B cell (primary cell): ENCODE results near the gene YEATS2. TPM values are rescaled to one million over a fixed set of nuclear protein-coding genes. Genes with fewer than 3 reads are reported as not detected.

ENCODE experiments used
- ATAC-seq: fragments of 200-7000 bp; cut with Tn5 transposase; one replicate; pipeline ENCODE4 v1.10.0; 2021; ENCODE audit warnings: low read depth, mild to moderate bottlenecking, moderate number of reproducible peaks, moderate library complexity
- CTCF ChIA-PET: fragments of 350-600 bp; sonication (Branson Sonifier 250); formaldehyde crosslinking; loops from one replicate; lab custom pipeline; 2021; ENCODE audit warnings: antibody characterized with exemption, inconsistent platforms; lab: Charles Lee
- POLR2A ChIA-PET: fragments of 350-600 bp; sonication (Branson Sonifier 250); formaldehyde crosslinking; loops from one replicate; lab custom pipeline; 2021; ENCODE audit warnings: antibody characterized with exemption; lab: Charles Lee
- DNase-seq: peaks from one replicate; pipeline ENCODE4 v3.0.0; 2013
- H2AFZ ChIP-seq: 2 replicates; pipeline ENCODE4 v1.6.1; 2012; ENCODE audit warnings: mild to moderate bottlenecking, low read depth, low read length; ENCODE audit not compliant: insufficient read depth, poor library complexity, severe bottlenecking
- H3K27ac ChIP-seq, 2 donors: 1 replicate in 1 of 2; 2 replicates in 1 of 2; pipeline ENCODE4 v1.5.1; 2012 to 2013; ENCODE audit warnings: low read length in 2 of 2, mild to moderate bottlenecking in 2 of 2, moderate library complexity in 1 of 2
- H3K27me3 ChIP-seq, 4 experiments: fragments of 200-600 bp in 1 of 4; sonication (generic) in 1 of 4; replicated peaks in 1 of 4; 1 replicate in 2 of 4; 2 replicates in 2 of 4; pipeline versions ENCODE4 v1.6.1 to v1.7.0; 2013 to 2016; ENCODE audit warnings: low read length in 3 of 4, mild to moderate bottlenecking in 2 of 4, mixed read lengths in 1 of 4, moderate library complexity in 1 of 4; ENCODE audit not compliant: insufficient read depth in 4 of 4, control insufficient read depth in 3 of 4; ENCODE audit errors: control extremely low read depth in 1 of 4
- H3K36me3 ChIP-seq, 2 experiments: replicated peaks in 1 of 2; 1 replicate in 1 of 2; 2 replicates in 1 of 2; pipeline versions ENCODE4 v1.6.1 to v1.7.1; 2013; ENCODE audit warnings: low read length in 1 of 2; ENCODE audit not compliant: insufficient read depth in 2 of 2, control insufficient read depth in 1 of 2; ENCODE audit errors: control extremely low read depth in 1 of 2, extremely low read depth in 1 of 2
- H3K4me1 ChIP-seq, 2 donors: fragments of 200-600 bp in 1 of 2; sonication (generic) in 1 of 2; 1 replicate in 1 of 2; 2 replicates in 1 of 2; pipeline versions ENCODE4 v1.5.1 to v1.6.1; 2013 to 2017; ENCODE audit warnings: low read length in 2 of 2; ENCODE audit not compliant: control insufficient read depth in 2 of 2, insufficient read depth in 2 of 2
- H3K4me2 ChIP-seq: replicated peaks from 2 replicates; pipeline ENCODE3; 2012; ENCODE audit warnings: mild to moderate bottlenecking, low read depth, low read length; ENCODE audit not compliant: poor library complexity, severe bottlenecking
- H3K4me3 ChIP-seq, 5 experiments: fragments of 200-600 bp in 1 of 5; sonication (generic) in 1 of 5; 1 replicate in 3 of 5; 2 replicates in 2 of 5; pipeline versions ENCODE4 v1.5.1 to v1.7.0; 2011 to 2016; ENCODE audit warnings: low read length in 4 of 5, mild to moderate bottlenecking in 4 of 5, low read depth in 2 of 5, control low read depth in 1 of 5, moderate library complexity in 1 of 5; ENCODE audit not compliant: insufficient read depth in 1 of 5; ENCODE audit errors: control extremely low read depth in 1 of 5, extremely low read depth in 1 of 5
- H3K79me2 ChIP-seq: fragments of 200-600 bp; sonication (generic); one replicate; pipeline ENCODE4 v1.6.0; 2016; ENCODE audit warnings: low read length; ENCODE audit not compliant: control insufficient read depth, insufficient read depth
- H3K9ac ChIP-seq: fragments of 200-600 bp; sonication (generic); 2 replicates; pipeline ENCODE4 v1.6.1; 2017; ENCODE audit warnings: mild to moderate bottlenecking, low read length, moderate library complexity
- H3K9me3 ChIP-seq, 3 donors: one replicate each; pipeline versions ENCODE4 v1.6.1 to v1.7.1; 2013; ENCODE audit warnings: low read length in 2 of 3; ENCODE audit not compliant: control insufficient read depth in 2 of 3, insufficient read depth in 1 of 3; ENCODE audit errors: control extremely low read depth in 1 of 3
- H4K20me1 ChIP-seq: 2 replicates; pipeline ENCODE4 v1.6.0; 2012; ENCODE audit warnings: mild to moderate bottlenecking, low read length; ENCODE audit not compliant: insufficient read depth, control insufficient read depth, poor library complexity, severe bottlenecking
- H3K27ac Mint-ChIP-seq: one replicate; pipeline ENCODE4 v1.8.0; 2021; ENCODE audit warnings: mixed read lengths
- H3K27me3 Mint-ChIP-seq: one replicate; pipeline ENCODE4 v1.8.0; 2021; ENCODE audit warnings: mixed read lengths
- H3K4me1 Mint-ChIP-seq: one replicate; pipeline ENCODE4 v1.8.0; 2021; ENCODE audit warnings: mixed read lengths
- H3K4me3 Mint-ChIP-seq: one replicate; pipeline ENCODE4 v1.8.0; 2021; ENCODE audit warnings: mixed read lengths
- H3K9me3 Mint-ChIP-seq: one replicate; pipeline ENCODE4 v1.8.0; 2022; ENCODE audit warnings: mixed read lengths; ENCODE audit not compliant: insufficient read depth
- CTCF ChIP-seq: fragments of 200-600 bp; IDR thresholded peaks from one replicate; pipeline ENCODE4 v1.8.0; 2022; ENCODE audit warnings: antibody characterized with exemption, mild to moderate bottlenecking
- EZH2 ChIP-seq: IDR thresholded peaks from 2 replicates; pipeline ENCODE4 v1.6.1; 2012; ENCODE audit warnings: borderline replicate concordance, low read depth, mild to moderate bottlenecking, moderate library complexity, low read length; ENCODE audit not compliant: insufficient read depth, poor library complexity, severe bottlenecking
- WGBS: methylation state at CpG from one replicate; pipeline ENCODE4 v1.1.5; 2013; ENCODE audit warnings: missing lambda C conversion rate; ENCODE audit not compliant: insufficient coverage; 5-methylcytosine and 5-hydroxymethylcytosine counted together
- intact Hi-C: fragments of 100-400 bp; cut with micrococcal nuclease; formaldehyde crosslinking; loops from one replicate; pipeline ENCODE4 v1.10.0; 2022
- polyA plus RNA-seq: library from polyadenylated mRNA; depleted of rRNA; stranded (reverse); fragments of >200 nt; gene quantifications from 2 replicates; pipeline ENCODE4 v1.2.3, GENCODE V29; 2012
- total RNA-seq, 2 donors: library from RNA; stranded (reverse); fragments of 120-200 nt in 1 of 2; gene quantifications; 1 replicate in 1 of 2; 2 replicates in 1 of 2; pipeline versions ENCODE4 v1.2.3 to v1.2.4, GENCODE V29; 2013 to 2022

Gene YEATS2
- total and polyA plus RNA-seq, 2 donors (not counting 1 experiment from before 2014, with no cell fraction given) = 21.8 to 26.7 TPM

- Histone ChIP-seq H2AFZ (no peak overlapping the region), H3K79me2 (no peaks in the 10 kb centered on the region), H3K27me3 (peaks cover 0 to 8% (median 0%) of the 10 kb centered on the region in 4 experiments), H3K27ac (no peak overlapping the region), H4K20me1 (no peaks in the 10 kb centered on the region), H3K4me1 (no peaks in the 10 kb centered on the region), H3K4me3 (no peak overlapping the region), H3K9ac (no peak overlapping the region), H3K36me3 (peaks cover 0 to 3% of the 10 kb centered on the region in 2 experiments), H3K4me2 (no peak overlapping the region), H3K9me3 (no peaks in the 10 kb centered on the region)
- DNase-seq = no peak
- Mint-ChIP-seq H3K27me3 (no peaks in the 10 kb centered on the region), H3K4me1 (peaks cover 1% of the 10 kb centered on the region), H3K27ac (no peak overlapping the region), H3K4me3 (no peak overlapping the region), H3K9me3 (no peaks in the 10 kb centered on the region)
- intact Hi-C loops = no loop called here
- CTCF ChIA-PET = no interaction called here
- ATAC-seq = no peak
- WGBS = 94% methylated on average over 13 of the region's 14 CpGs
- TF ChIP-seq CTCF (no peak), EZH2 (no peak)
- POLR2A ChIA-PET = no interaction called here
Measured at GRCh38 chr3:183818041-183818620, 120.5 kb downstream of the YEATS2 start.

GRCh38 chr3:183818706-183819624 is 121.4 kb downstream of the YEATS2 start:
- H3K9ac ChIP-seq = no peak overlapping the region
- H3K27ac Mint-ChIP-seq = no peak overlapping the region

More at GRCh38 chr3:183818706-183819624, 121.4 kb downstream of the YEATS2 start:
- Mint-ChIP-seq H3K4me3 (no peak overlapping the region), H3K4me1 (peaks cover 5% of the 10 kb centered on the region), H3K27me3 (peaks cover 2% of the 10 kb centered on the region), H3K9me3 (no peaks in the 10 kb centered on the region)
- CTCF ChIA-PET = no interaction called here
- DNase-seq (no peak), ATAC-seq (no peak)
- Histone ChIP-seq H3K27ac (no peak overlapping the region), H3K4me2 (no peak overlapping the region), H3K79me2 (no peaks in the 10 kb centered on the region), H3K9me3 (no peaks in the 10 kb centered on the region), H3K27me3 (peaks cover 0 to 12% (median 1%) of the 10 kb centered on the region in 4 experiments), H4K20me1 (no peaks in the 10 kb centered on the region), H2AFZ (no peak overlapping the region), H3K4me1 (peaks cover 4% of the 10 kb centered on the region in 2 donors), H3K36me3 (peaks cover 0 to 3% of the 10 kb centered on the region in 2 experiments), H3K4me3 (no peak overlapping the region)
- 96% methylated on average over 19 of the region's 25 CpGs for WGBS
- intact Hi-C loops = no loop called here
- TF ChIP-seq CTCF (no peak), EZH2 (no peak)
- POLR2A ChIA-PET = no interaction called here
